SK-N-SH treated with all-trans-retinoic acid at 6 μM for 48 hours (cell line): ENCODE measurements around the gene VCAN.

ENCODE experiments used
- ATAC-seq: fragments of 200-7000 bp; cut with Tn5 transposase; 3 replicates; pipeline ENCODE4 v1.9.1; 2020; ENCODE audit warnings: mild to moderate bottlenecking, moderate library complexity
- ARNTL ChIP-seq: fragments of 450-650 bp; formaldehyde crosslinking; IDR thresholded peaks from 2 replicates; pipeline ENCODE4 v1.5.0; 2020; ENCODE audit warnings: low read depth, mild to moderate bottlenecking, moderate library complexity, borderline replicate concordance
- BACH2 ChIP-seq: fragments of 250-450 bp; sonication (Bioruptor Pico); IDR thresholded peaks from 2 replicates; pipeline ENCODE4 v1.9.0; 2021; ENCODE audit warnings: mild to moderate bottlenecking, borderline replicate concordance
- CSDC2 ChIP-seq: fragments of 250-450 bp; sonication (Bioruptor Pico); IDR thresholded peaks from 2 replicates; pipeline ENCODE4 v1.5.0; 2020; ENCODE audit warnings: mild to moderate bottlenecking, moderate library complexity
- ESRRG ChIP-seq: fragments of 250-450 bp; sonication (Bioruptor Pico); IDR thresholded peaks from 2 replicates; pipeline ENCODE4 v1.6.1; 2021; ENCODE audit warnings: mild to moderate bottlenecking
- GLIS3 ChIP-seq: fragments of 250-450 bp; sonication (Bioruptor Pico); IDR thresholded peaks from 2 replicates; pipeline ENCODE4 v1.5.0; 2020; ENCODE audit warnings: mild to moderate bottlenecking, moderate library complexity
- ISL1 ChIP-seq: fragments of 250-450 bp; sonication (Bioruptor Pico); IDR thresholded peaks from 2 replicates; pipeline ENCODE4 v2.1.2; 2022; ENCODE audit warnings: mild to moderate bottlenecking, moderate library complexity
- OSR1 ChIP-seq: fragments of 250-450 bp; sonication (Bioruptor Pico); IDR thresholded peaks from 2 replicates; pipeline ENCODE4 v1.8.0; 2022; ENCODE audit warnings: moderate library complexity, mild to moderate bottlenecking, inconsistent platforms
- PPARA ChIP-seq: fragments of 250-450 bp; sonication (Bioruptor Pico); IDR thresholded peaks from 2 replicates; pipeline ENCODE4 v1.5.0; 2020; ENCODE audit warnings: mild to moderate bottlenecking, borderline replicate concordance
- RARB ChIP-seq: fragments of 250-450 bp; sonication (Bioruptor Pico); IDR thresholded peaks from 2 replicates; pipeline ENCODE4 v1.8.0; 2021; ENCODE audit warnings: mild to moderate bottlenecking, moderate library complexity
- SNAI2 ChIP-seq: fragments of 250-450 bp; sonication (Bioruptor Pico); IDR thresholded peaks from 2 replicates; pipeline ENCODE4 v1.5.0; 2020; ENCODE audit warnings: mild to moderate bottlenecking, moderate library complexity
- TCF4 ChIP-seq: fragments of 250-450 bp; sonication (Bioruptor Pico); IDR thresholded peaks from 2 replicates; pipeline ENCODE4 v1.8.0; 2021; ENCODE audit warnings: mild to moderate bottlenecking, moderate library complexity, borderline replicate concordance
- TOX ChIP-seq: fragments of 250-450 bp; sonication (Bioruptor Pico); IDR thresholded peaks from 2 replicates; pipeline ENCODE4 v1.8.0; 2021; ENCODE audit warnings: mild to moderate bottlenecking, moderate library complexity, borderline replicate concordance
- ZC3H10 ChIP-seq: fragments of 250-450 bp; sonication (Bioruptor Pico); IDR thresholded peaks from 2 replicates; pipeline ENCODE4 v1.5.1; 2021; ENCODE audit warnings: mild to moderate bottlenecking, moderate library complexity
- ZFP3 ChIP-seq: fragments of 250-450 bp; sonication (Bioruptor Pico); IDR thresholded peaks from 2 replicates; pipeline ENCODE4 v1.5.0; 2020; ENCODE audit warnings: mild to moderate bottlenecking, moderate library complexity
- ZFP30 ChIP-seq: fragments of 450-650 bp; formaldehyde crosslinking; IDR thresholded peaks from 2 replicates; pipeline ENCODE4 v1.5.0; 2022; ENCODE audit warnings: mild to moderate bottlenecking, moderate library complexity
- ZNF70 ChIP-seq: fragments of 450-650 bp; formaldehyde crosslinking; IDR thresholded peaks from 2 replicates; pipeline ENCODE4 v1.5.0; 2020; ENCODE audit warnings: mild to moderate bottlenecking, moderate library complexity
- ZNF8 ChIP-seq: fragments of 450-650 bp; formaldehyde crosslinking; IDR thresholded peaks from 2 replicates; pipeline ENCODE4 v1.5.0; 2020; ENCODE audit warnings: mild to moderate bottlenecking, moderate library complexity
- TF ChIP-seq, protein P1 (sequence below): fragments of 250-450 bp; sonication (Bioruptor Pico); IDR thresholded peaks from 2 replicates; pipeline ENCODE4 v1.5.1; 2021; ENCODE audit warnings: mild to moderate bottlenecking, moderate library complexity
- TF ChIP-seq, protein P2 (sequence below): fragments of 250-450 bp; sonication (Bioruptor Pico); IDR thresholded peaks from 2 replicates; pipeline ENCODE4 v1.5.1; 2020; ENCODE audit warnings: low read depth, mild to moderate bottlenecking, moderate library complexity
- TF ChIP-seq, protein P3 (sequence below): fragments of 250-450 bp; sonication (Bioruptor Pico); IDR thresholded peaks from 2 replicates; pipeline ENCODE4 v1.8.0; 2021; ENCODE audit warnings: low read depth, mild to moderate bottlenecking, moderate library complexity, borderline replicate concordance
- TF ChIP-seq, protein P4 (sequence below): fragments of 250-450 bp; sonication (Bioruptor Pico); IDR thresholded peaks from 2 replicates; pipeline ENCODE4 v1.8.0; 2020; ENCODE audit warnings: mild to moderate bottlenecking, moderate library complexity, borderline replicate concordance
- TF ChIP-seq, protein P5 (sequence below): fragments of 250-450 bp; sonication (Bioruptor Pico); IDR thresholded peaks from 2 replicates; pipeline ENCODE4 v1.5.0; 2020; ENCODE audit warnings: mild to moderate bottlenecking, moderate library complexity

The VCAN gene

DNA sequence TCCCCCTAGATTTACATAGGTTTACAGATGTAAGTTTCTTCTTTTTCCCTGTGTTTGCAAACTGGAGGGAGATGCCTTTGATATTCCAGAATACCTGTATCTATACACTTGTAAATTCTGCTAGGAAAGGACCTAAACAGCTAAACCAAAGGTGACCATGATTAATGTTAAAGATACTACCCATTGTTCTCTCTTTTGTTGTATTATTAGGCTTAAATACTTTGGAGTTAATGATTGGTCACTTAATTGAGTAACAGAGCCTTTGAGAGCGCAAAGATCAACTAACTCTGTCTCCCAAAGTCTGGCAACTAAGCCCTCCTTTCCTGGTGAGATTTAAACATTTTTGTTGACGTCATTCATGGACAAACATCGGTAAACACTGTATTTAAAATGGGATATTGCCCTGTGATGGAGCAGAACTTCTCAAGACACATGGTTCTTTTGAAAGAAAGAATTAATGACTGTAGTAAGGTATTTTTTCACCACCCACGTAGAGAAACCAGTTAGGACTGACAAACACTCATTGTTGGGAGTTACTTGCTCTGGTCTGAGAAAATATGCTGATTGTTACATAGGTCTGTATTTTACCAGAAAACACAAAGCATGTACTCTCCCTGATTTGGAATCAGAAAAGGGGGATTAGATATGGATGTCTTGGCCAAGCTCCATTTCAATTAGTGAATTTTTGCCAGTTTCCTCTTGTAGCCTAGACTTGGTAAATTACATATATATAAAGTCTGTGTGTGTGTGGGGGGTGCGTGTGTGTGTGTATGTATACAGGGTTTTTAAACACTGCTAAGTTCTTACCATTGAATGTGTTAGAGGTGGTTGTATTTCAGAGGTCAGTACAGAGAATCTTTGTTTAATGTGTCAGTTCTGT, 4.6 kb downstream of the VCAN start:
- TF ChIP-seq ISL1 (CRISPR knock-in tag) = no peak
- TF ChIP-seq, protein P1, sequence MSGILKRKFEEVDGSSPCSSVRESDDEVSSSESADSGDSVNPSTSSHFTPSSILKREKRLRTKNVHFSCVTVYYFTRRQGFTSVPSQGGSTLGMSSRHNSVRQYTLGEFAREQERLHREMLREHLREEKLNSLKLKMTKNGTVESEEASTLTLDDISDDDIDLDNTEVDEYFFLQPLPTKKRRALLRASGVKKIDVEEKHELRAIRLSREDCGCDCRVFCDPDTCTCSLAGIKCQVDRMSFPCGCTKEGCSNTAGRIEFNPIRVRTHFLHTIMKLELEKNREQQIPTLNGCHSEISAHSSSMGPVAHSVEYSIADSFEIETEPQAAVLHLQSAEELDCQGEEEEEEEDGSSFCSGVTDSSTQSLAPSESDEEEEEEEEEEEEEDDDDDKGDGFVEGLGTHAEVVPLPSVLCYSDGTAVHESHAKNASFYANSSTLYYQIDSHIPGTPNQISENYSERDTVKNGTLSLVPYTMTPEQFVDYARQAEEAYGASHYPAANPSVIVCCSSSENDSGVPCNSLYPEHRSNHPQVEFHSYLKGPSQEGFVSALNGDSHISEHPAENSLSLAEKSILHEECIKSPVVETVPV (CRISPR knock-in tag) = no peak
- TF ChIP-seq, protein P2, sequence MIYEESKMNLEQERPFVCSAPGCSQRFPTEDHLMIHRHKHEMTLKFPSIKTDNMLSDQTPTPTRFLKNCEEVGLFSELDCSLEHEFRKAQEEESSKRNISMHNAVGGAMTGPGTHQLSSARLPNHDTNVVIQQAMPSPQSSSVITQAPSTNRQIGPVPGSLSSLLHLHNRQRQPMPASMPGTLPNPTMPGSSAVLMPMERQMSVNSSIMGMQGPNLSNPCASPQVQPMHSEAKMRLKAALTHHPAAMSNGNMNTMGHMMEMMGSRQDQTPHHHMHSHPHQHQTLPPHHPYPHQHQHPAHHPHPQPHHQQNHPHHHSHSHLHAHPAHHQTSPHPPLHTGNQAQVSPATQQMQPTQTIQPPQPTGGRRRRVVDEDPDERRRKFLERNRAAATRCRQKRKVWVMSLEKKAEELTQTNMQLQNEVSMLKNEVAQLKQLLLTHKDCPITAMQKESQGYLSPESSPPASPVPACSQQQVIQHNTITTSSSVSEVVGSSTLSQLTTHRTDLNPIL (CRISPR knock-in tag) = no peak
- no peak for TF ChIP-seq BACH2
- no peak for TF ChIP-seq TOX
- TF ChIP-seq ARNTL (CRISPR knock-in tag) = no peak
- no peak for TF ChIP-seq ZNF70
- no peak for TF ChIP-seq ZFP30 (CRISPR knock-in tag)
- TF ChIP-seq ZFP3 = no peak
- TF ChIP-seq RARB (CRISPR knock-in tag) = no peak
- no peak for TF ChIP-seq ESRRG (CRISPR knock-in tag)
- TF ChIP-seq ZNF8 (CRISPR knock-in tag) = no peak
- no peak for ATAC-seq

DNA sequence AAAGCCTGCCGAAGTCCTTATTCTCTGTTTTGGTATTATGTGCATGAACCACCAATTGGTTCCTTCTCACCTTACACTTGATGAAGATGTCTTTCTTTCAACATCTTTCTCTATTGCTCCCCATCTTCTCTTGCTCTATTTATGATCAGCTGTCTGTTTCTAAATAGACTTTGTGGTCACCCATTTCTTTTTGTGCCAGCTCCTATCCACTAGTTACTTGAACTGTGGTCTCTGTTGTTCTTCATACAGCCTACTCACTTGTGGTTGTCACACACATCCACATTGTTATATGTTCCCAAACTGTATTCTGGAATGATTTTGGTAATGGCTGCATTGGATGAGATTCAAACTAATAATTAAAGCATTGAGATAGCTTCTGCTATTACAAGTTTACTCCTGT, 11.4 kb downstream of the VCAN start:
- no peak for TF ChIP-seq ESRRG (CRISPR knock-in tag)
- TF ChIP-seq BACH2 = no peak
- no peak for TF ChIP-seq ZNF8 (CRISPR knock-in tag)
- TF ChIP-seq TOX = no peak
- TF ChIP-seq, protein P3, sequence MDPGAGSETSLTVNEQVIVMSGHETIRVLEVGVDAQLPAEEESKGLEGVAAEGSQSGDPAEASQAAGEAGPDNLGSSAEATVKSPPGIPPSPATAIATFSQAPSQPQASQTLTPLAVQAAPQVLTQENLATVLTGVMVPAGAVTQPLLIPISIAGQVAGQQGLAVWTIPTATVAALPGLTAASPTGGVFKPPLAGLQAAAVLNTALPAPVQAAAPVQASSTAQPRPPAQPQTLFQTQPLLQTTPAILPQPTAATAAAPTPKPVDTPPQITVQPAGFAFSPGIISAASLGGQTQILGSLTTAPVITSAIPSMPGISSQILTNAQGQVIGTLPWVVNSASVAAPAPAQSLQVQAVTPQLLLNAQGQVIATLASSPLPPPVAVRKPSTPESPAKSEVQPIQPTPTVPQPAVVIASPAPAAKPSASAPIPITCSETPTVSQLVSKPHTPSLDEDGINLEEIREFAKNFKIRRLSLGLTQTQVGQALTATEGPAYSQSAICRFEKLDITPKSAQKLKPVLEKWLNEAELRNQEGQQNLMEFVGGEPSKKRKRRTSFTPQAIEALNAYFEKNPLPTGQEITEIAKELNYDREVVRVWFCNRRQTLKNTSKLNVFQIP = no peak
- TF ChIP-seq OSR1 (CRISPR knock-in tag) = no peak
- TF ChIP-seq, protein P4, sequence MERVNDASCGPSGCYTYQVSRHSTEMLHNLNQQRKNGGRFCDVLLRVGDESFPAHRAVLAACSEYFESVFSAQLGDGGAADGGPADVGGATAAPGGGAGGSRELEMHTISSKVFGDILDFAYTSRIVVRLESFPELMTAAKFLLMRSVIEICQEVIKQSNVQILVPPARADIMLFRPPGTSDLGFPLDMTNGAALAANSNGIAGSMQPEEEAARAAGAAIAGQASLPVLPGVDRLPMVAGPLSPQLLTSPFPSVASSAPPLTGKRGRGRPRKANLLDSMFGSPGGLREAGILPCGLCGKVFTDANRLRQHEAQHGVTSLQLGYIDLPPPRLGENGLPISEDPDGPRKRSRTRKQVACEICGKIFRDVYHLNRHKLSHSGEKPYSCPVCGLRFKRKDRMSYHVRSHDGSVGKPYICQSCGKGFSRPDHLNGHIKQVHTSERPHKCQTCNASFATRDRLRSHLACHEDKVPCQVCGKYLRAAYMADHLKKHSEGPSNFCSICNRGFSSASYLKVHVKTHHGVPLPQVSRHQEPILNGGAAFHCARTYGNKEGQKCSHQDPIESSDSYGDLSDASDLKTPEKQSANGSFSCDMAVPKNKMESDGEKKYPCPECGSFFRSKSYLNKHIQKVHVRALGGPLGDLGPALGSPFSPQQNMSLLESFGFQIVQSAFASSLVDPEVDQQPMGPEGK (CRISPR knock-in tag) = no peak
- no peak for TF ChIP-seq ZC3H10 (CRISPR knock-in tag)
- TF ChIP-seq, protein P1 (CRISPR knock-in tag) = no peak
- TF ChIP-seq CSDC2 (CRISPR knock-in tag) = no peak
- TF ChIP-seq PPARA (CRISPR knock-in tag) = no peak
- TF ChIP-seq, protein P5, sequence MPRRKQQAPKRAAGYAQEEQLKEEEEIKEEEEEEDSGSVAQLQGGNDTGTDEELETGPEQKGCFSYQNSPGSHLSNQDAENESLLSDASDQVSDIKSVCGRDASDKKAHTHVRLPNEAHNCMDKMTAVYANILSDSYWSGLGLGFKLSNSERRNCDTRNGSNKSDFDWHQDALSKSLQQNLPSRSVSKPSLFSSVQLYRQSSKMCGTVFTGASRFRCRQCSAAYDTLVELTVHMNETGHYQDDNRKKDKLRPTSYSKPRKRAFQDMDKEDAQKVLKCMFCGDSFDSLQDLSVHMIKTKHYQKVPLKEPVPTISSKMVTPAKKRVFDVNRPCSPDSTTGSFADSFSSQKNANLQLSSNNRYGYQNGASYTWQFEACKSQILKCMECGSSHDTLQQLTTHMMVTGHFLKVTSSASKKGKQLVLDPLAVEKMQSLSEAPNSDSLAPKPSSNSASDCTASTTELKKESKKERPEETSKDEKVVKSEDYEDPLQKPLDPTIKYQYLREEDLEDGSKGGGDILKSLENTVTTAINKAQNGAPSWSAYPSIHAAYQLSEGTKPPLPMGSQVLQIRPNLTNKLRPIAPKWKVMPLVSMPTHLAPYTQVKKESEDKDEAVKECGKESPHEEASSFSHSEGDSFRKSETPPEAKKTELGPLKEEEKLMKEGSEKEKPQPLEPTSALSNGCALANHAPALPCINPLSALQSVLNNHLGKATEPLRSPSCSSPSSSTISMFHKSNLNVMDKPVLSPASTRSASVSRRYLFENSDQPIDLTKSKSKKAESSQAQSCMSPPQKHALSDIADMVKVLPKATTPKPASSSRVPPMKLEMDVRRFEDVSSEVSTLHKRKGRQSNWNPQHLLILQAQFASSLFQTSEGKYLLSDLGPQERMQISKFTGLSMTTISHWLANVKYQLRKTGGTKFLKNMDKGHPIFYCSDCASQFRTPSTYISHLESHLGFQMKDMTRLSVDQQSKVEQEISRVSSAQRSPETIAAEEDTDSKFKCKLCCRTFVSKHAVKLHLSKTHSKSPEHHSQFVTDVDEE = no peak
- TF ChIP-seq RARB (CRISPR knock-in tag) = no peak
- no peak for TF ChIP-seq ARNTL (CRISPR knock-in tag)
- no peak for TF ChIP-seq ZFP3
- TF ChIP-seq SNAI2 (CRISPR knock-in tag) = no peak
- TF ChIP-seq GLIS3 (CRISPR knock-in tag) = no peak
- TF ChIP-seq TCF4 (CRISPR knock-in tag) = no peak
- TF ChIP-seq ZFP30 (CRISPR knock-in tag) = no peak
- ATAC-seq = no peak
